HTR-8/SVneo (cell line): Measurements from ENCODE around the gene CDK8.

ENCODE experiments used
- DNase-seq: peaks from one replicate; pipeline ENCODE4 v3.0.0; 2011; ENCODE audit warnings: low spot score, mixed read lengths; ENCODE audit not compliant: insufficient read length
- FAIRE-seq: peaks from 2 replicates; lab custom pipeline; 2011; peaks lifted over from hg19 to GRCh38; lab: Jason Lieb, UNC

CDK8 gene

DNA sequence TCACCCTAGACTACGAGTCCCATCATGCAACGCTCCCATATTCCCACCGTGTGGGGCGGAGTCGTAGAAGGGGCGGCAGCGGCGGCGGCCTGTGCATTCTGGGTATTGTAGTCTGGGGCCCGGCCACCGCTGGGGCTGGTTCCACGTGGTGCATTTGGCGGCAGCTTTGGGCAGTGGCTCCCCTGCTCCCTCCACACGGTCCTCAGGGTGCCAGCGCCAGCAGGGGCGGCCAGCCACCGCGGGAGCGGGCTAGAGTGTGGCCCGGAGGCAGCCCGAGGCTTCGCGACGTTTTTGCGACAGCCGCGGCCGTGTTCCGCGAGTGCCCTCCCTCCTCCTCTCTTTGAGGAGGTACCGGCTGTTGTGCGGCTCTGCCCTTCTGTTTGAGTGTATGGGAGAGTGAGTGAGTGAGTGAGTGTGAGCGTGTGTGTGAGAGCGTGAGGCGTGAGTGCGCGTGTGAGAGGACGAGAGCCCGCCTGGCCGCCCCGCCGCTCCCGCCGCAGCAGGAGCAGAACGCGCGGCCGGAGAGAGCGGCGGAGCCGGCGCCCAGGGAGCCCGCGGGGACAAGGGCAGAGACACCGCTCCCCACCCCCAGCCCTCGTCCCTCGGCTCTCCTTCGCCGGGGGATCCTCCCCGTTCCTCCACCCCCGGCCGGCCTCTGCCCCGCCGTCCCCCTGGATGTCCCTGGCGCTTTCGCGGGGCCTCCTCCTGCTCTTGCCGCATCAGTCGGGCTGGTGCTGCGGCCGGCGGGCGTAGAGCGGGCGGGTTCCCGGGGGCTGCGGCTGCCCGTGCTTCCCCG is at the start of gene CDK8:
Gene CDK8 (plus strand): TSS at position 343 of the 796 bp plus-strand sequence. CDS start 513 bp downstream, outside the sequence.
- FAIRE-seq (peak; percentile 59), DNase-seq (peak; percentile 57)

DNA sequence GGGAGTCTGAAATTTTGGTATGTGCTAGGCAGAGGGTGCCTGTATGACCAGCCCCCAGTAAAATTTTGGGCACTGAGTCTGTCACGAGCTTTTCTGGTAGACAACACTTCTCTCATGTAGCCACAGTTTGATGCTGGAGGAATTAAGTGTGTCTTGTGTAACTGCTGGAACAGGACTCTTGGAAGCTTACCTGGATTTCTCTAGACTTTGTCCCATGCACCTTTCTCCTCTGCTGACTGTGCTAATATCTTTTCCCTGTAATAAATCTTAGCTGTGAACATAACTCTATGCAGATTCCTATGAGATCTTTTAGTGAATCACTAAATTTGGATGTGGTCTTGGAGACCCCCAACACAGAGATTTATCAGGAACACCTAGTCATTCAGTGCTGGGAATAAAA is 45.6 kb upstream of the CDK8 start:
- no peak for FAIRE-seq
- DNase-seq = no peak

- no peak for DNase-seq
- FAIRE-seq = no peak
Measured at GRCh38 chr13:26213345-26213744, 40.6 kb upstream of the CDK8 start.

GRCh38 chr13:26213982-26214381 is 39.9 kb upstream of the CDK8 start:
- FAIRE-seq (no peak), DNase-seq (no peak)

DNA sequence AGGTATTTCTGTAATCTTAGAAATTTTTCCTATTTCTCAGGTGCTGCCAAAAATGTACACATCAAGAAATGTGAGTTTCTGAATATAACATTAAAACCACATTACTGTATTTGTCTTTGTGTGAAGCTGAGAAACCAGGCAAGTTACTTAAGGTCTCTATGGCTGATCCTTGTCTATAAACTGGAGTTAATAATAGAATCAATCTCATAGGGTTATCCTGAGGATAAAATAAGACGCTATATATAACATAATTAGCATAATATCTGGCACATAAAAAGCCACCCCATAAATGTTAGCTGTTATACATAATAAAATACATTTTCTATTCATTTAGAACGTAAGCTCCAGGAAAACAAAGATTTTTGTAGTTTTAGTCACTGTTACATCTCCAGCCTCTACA is 37.9 kb upstream of the CDK8 start:
- DNase-seq (no peak), FAIRE-seq (no peak)

DNA sequence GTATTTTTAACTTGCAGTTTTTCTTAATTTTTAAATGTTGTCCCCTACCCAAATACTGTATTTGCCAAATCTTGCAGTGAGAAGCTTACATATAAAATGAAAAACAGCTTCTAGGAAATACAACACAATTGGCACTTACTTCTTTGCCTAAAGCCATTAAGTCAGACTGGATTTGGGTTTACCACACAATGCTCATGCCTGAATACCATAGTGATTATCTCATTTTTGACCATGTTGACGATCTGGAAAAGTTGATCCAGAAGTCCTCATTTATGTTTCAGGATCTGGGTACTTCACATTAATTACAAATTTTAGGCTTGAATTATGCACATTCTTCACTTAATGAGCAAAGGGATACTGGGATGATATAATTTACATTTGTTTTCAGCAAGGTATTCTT is 34.2 kb upstream of the CDK8 start:
- no peak for FAIRE-seq

DNA sequence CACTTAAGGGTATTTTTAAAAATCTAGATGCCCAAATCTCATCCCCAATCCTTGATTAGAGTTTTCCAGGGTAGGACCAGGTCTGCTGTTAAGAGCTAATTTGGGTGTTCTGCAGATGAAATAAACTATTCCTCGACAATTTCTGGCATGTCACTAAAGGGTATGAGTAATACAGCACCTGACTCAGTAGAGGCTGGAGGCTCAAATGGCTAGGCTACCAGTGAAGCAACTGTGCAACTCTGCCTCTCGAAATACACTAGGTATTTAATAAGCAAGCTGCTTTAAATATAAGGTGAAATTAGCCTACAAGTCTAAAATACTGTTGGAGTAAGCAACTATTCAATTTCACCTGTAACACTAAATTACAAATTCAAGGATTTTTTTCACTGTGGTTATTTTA is 33.4 kb upstream of the CDK8 start:
- no peak for DNase-seq
- no peak for FAIRE-seq

More for the DNA sequence above, 34.2 kb upstream of the CDK8 start:
- no peak for DNase-seq

DNA sequence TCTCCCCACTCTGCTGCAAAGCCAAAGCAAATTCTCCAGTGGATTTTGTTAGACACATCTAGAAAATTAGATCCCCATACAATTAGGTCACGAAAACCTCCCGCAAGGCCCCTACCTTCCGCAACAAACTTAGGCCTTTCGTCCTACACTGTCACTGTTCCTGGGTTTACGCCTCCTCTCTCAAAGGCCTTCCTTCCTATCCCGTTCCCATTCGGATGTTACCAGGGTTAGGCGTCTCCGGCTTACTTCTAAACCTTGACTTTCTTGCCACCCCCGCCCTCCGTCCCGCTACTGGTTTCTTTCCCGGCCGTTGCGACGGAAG is 32.6 kb upstream of the CDK8 start:
- DNase-seq = no peak

GRCh38 chr13:26221721-26222519 is 32.0 kb upstream of the CDK8 start, which contains the start of gene RNF6:
Gene RNF6 (minus strand): TSS chr13:26222314. CDS start chr13:26219649, 2,665 bp downstream.
- FAIRE-seq = no peak
- DNase-seq = peak; percentile 96

More for the DNA sequence above, 32.6 kb upstream of the CDK8 start:
- no peak for FAIRE-seq

- DNase-seq (no peak), FAIRE-seq (no peak)
Measured at GRCh38 chr13:26222520-26223046, 31.3 kb upstream of the CDK8 start.

DNA sequence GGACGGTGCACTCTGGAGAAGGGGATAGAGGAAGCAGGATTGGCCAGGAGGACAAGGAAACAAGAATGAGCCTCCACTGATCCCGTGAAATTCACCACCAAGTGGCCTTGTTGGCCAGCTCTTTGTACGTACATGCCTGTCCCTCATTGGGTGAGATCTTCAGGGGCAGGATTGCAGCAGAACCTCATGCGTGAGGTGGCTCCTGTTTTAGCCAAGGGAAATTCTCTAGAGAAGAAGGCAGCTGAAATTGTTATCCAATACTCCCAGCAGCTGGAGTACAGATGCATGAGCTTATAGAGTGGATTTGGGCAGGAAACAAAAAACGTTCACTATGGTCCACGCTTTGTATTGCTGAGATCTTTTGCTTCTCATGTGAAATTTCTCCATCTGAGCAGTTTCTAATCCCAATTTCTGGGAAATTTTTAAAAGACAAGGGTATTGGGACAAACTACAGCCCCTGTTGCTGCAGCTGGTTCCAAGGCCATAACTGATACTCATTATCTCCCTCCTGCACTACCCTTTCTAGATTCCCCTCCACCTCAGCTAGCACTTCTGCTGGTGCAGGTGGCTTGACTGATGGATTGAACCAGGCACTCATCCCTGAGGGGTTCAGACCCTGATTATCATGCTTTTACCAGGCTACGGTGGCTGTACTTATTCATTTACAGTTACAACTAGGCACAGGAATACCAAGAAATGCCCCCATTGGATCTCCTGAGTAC is 27.9 kb upstream of the CDK8 start:
- DNase-seq (no peak), FAIRE-seq (no peak)

GRCh38 chr13:26227166-26227971 is 26.6 kb upstream of the CDK8 start:
- no peak for DNase-seq
- no peak for FAIRE-seq

GRCh38 chr13:26228096-26228495 is 25.8 kb upstream of the CDK8 start:
- FAIRE-seq (no peak), DNase-seq (no peak)

- FAIRE-seq (no peak), DNase-seq (no peak)
Measured at GRCh38 chr13:26229080-26229615, 24.8 kb upstream of the CDK8 start.

DNA sequence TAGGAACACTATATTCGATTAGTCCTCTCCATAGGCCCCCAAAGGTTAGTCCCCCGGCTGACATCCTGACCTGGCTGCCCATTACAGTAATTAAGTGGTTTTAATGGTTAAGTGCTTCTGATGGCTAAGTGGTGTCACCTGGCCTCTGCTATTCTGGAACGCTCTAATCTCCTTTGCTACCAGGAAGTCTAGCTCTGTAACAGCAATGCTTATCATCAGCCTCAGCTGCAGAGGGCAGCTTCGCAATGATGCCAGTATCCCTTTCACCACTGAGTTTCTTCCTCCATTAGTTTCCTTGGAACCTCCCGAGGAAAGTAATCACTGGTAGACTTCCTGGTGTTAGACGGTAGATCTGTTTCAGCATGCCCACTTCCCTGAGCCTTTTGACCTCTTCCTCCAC is 23.2 kb upstream of the CDK8 start:
- no peak for FAIRE-seq
- DNase-seq = no peak

DNA sequence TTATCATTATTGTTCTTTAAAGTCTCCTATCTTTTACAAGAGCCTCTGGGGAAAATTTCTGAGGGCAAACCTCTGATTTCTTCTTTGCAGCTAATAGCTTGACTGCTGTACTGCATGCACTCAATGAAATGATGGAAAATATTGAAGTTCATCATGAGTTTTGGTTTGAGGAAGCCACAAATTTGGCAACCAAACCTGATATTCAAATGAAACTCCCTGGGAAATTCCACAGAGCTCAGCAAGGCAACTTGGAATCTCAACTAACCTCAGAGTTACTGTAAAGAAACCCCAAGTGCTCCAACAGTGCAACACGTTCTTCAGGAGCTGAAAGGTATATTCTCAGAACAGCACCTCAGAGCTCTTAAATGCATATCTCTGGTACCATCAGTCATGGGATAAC is 17.6 kb upstream of the CDK8 start:
- no peak for FAIRE-seq

GRCh38 chr13:26246154-26246553 is 7.8 kb upstream of the CDK8 start:
- no peak for DNase-seq
- FAIRE-seq = no peak

More for the DNA sequence above, 17.6 kb upstream of the CDK8 start:
- DNase-seq = no peak

- no peak for FAIRE-seq
- no peak for DNase-seq
Measured at GRCh38 chr13:26247011-26247410, 6.9 kb upstream of the CDK8 start.

GRCh38 chr13:26247608-26248007 is 6.3 kb upstream of the CDK8 start:
- no peak for FAIRE-seq

More at GRCh38 chr13:26247608-26248007, 6.3 kb upstream of the CDK8 start:
- DNase-seq = no peak
